GM12873 (cell line): ENCODE results near the gene TRIM23.

Experiments used
- CTCF ChIP-seq: IDR thresholded peaks from 2 replicates; pipeline ENCODE4 v1.5.1; 2012; ENCODE audit warnings: low read depth, mild to moderate bottlenecking, moderate library complexity, low read length, control low read depth; ENCODE audit not compliant: insufficient read depth; ENCODE audit errors: missing control alignments

Gene TRIM23

DNA sequence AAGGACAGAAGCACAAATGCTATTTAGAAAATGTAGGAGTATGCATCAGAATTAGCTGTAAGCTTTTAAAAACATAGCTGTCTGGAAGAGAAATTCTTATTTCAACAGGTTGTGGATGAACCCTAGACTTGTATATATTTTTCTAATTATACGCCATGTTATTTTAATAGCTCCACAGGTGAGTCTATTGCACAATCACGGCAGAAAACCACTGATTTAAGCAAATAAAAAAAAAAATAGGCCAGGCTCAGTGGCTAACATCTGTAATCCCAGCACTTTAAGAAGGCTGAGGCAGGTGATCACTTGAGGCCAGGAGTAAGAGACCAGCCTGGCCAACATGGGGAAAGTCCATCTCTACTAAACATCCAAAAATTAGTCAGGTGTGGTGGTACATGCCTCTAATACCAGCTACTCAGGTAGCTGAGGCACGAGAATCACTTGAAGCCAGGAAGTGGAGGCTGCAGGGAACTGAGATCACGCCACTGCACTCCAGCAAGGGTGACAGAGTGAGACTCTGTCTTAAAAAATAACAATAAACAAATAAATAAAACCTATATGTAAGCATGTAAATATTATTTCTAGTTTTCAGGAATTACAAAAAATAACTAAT is 11.7 kb downstream of the TRIM23 start:
- TF ChIP-seq CTCF = no peak

DNA sequence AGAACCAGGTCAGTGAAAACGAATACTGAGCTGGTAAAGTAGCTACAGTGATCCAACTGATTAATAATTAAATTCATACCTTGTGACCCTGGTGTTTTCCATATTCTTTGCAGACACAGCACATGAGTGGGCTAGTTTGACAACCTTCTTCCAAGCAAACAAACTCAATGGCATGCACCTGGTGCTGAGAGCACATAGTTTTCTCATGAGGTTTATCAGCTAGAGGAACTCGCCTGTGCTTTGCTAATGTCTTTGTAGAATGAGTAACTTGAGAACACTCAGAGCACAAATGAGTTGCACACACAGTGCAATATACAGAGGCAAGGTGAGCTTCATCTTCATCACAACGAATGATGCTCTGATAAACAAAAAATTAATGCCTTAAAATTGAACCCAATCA is 12.6 kb downstream of the TRIM23 start:
- TF ChIP-seq CTCF = no peak

GRCh38 chr5:65588694-65589093 is 35.4 kb downstream of the TRIM23 start:
- TF ChIP-seq CTCF = no peak

DNA sequence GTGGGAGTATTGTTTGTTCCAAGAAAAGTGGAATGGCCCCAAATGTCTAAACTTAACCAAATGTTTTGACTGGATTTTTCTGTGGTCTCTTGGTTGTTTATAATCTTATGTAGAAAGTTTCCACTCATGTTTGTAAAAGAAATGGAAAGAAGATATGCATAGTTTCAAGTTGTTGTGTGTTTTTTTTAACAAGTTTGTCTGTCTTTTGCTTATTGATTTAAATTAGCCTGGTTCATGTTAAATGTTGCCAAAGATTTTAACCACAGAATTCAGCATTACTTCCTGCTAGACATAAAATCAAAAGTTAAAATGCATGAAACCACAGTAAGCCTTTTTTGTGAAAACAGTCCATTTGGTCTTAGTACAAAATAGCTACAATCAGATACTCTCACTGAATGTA is 47.0 kb downstream of the TRIM23 start:
- no peak for TF ChIP-seq CTCF

DNA sequence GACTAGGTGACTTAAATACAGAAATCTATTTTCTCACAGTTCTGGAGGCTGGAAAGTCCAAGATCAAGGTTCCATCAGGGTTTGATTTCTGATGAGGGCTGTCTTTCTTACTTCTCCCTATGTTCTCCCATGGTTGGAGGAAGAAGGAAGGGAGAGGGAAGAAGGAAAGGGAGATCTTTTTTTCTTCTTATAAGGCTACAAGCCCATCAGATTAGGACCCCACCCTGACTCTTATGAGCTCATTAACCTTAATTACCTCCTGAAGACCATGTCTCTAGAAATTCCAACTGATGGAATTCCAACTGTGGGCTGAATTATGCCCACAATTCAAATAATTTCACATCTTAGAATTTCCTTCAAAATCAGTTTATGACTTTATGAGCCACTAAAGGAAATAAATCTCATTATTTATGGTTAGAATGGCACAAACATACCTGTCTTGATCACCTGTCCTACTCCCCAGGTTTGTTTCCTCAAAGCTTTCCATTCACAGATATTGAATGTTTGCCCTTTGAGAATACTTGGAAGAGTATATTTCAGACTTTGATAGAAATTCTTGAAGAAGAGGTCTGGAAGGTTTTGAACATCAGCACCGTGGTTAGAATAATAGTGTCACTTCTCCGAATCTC is 53.4 kb downstream of the TRIM23 start:
- TF ChIP-seq CTCF = no peak

DNA sequence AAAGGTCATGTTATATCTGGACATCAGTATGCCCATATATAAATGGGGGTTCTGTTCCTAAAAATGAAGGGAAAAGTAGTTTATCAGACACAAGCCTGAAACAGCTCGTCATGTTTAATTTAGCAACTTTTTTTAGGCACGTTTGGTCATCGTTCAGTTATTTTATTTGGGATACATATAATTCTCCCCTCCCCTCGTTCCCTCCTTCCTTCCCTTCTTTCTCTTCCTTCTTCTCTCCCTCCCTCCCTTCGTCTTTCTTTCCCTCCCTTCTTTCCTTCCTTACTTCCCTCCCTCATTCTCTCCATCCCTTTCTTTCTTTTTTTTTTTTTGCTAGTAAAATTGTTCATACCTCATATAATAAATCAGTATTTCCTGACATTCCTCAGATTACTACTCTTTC is 57.6 kb downstream of the TRIM23 start:
- TF ChIP-seq CTCF = no peak

DNA sequence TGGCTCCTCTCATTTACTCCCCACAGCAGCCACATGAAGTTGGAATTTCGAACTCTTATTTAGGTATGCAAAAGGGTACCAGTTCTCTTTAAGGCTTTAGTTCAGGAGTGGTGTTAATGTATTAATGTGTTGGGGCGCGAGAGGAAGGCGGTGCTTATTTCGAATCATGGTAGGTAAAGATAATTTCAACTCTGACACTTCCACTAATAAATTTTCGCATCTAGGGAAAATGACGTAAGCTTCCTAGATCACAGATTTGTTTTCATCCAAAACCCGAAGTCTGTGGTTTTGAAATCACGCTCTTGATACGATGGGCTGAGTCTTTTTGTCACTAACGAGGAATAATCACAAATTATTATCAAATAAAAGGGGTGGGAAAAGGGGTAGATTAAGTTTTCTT is 60.4 kb downstream of the TRIM23 start:
- TF ChIP-seq CTCF = no peak
